Measurements from ENCODE around the gene NDC1. TPM values are rescaled to one million over a fixed set of nuclear protein-coding genes. Genes with fewer than 3 reads are reported as not detected.

The NDC1 gene
- total RNA-seq, 1 donor from 2014 or later, result 9.3 TPM

- Histone ChIP-seq H3K9me3 (no peaks in the 10 kb centered on the region), H3K4me3 (peak overlapping the region; percentile 52 to 78), H3K27ac (no peak overlapping the region), H3K27me3 (no peaks in the 10 kb centered on the region), H3K36me3 (no peaks in the 10 kb centered on the region), H3K4me1 (peaks cover 10 to 13% of the 10 kb centered on the region in 2 donors)
- TF ChIP-seq CTCF (IDR thresholded peaks at IDR 0.05), result no peak
- DNase-seq (ENCODE audit: low spot score in 2 of 2), result no peak
- intact Hi-C loops (cut with DNase I), result no loop called here
Observed at GRCh38 chr1:53737648-53738204, 100.4 kb downstream of the NDC1 start.

GRCh38 chr1:53736290-53736689 lies 101.8 kb downstream of the NDC1 start:
- no peak for DNase-seq (ENCODE audit: low spot score in 2 of 2)
- intact Hi-C loops (cut with DNase I), result no loop called here
- H3K27me3 ChIP-seq, result no peaks in the 10 kb centered on the region

GRCh38 chr1:53735681-53736080 lies 102.4 kb downstream of the NDC1 start:
- no peaks in the 10 kb centered on the region for H3K36me3 ChIP-seq
- no peaks in the 10 kb centered on the region for H3K9me3 ChIP-seq
- intact Hi-C loops (cut with DNase I), result no loop called here
- H3K4me1 ChIP-seq, result peaks cover 10 to 13% of the 10 kb centered on the region in 2 donors
- no peak for TF ChIP-seq CTCF (IDR thresholded peaks at IDR 0.05)
- DNase-seq (ENCODE audit: low spot score in 2 of 2), result no peak
- no peak overlapping the region for H3K27ac ChIP-seq
- no peaks in the 10 kb centered on the region for H3K27me3 ChIP-seq
- H3K4me3 ChIP-seq, result no peak overlapping the region

More at GRCh38 chr1:53736290-53736689, 101.8 kb downstream of the NDC1 start:
- no peak for TF ChIP-seq CTCF (IDR thresholded peaks at IDR 0.05)
- Histone ChIP-seq H3K4me3 (no peak overlapping the region), H3K9me3 (no peaks in the 10 kb centered on the region), H3K27ac (no peak overlapping the region), H3K4me1 (peaks cover 10 to 13% of the 10 kb centered on the region in 2 donors), H3K36me3 (no peaks in the 10 kb centered on the region)

- DNase-seq (ENCODE audit: low spot score in 2 of 2), result no peak
- Histone ChIP-seq H3K27me3 (no peaks in the 10 kb centered on the region), H3K36me3 (no peaks in the 10 kb centered on the region), H3K4me1 (peaks cover 10 to 13% of the 10 kb centered on the region in 2 donors), H3K9me3 (no peaks in the 10 kb centered on the region), H3K27ac (no peak overlapping the region), H3K4me3 (no peak overlapping the region)
- intact Hi-C loops (cut with DNase I), result no loop called here
- TF ChIP-seq CTCF (IDR thresholded peaks at IDR 0.05), result no peak
Observed at GRCh38 chr1:53735261-53735660, 102.8 kb downstream of the NDC1 start.

GRCh38 chr1:53734650-53735211 lies 103.4 kb downstream of the NDC1 start:
- no peak for DNase-seq (ENCODE audit: low spot score in 2 of 2)
- Histone ChIP-seq H3K4me3 (no peak overlapping the region), H3K36me3 (no peaks in the 10 kb centered on the region), H3K27me3 (no peaks in the 10 kb centered on the region), H3K9me3 (no peaks in the 10 kb centered on the region), H3K4me1 (peaks cover 10 to 13% of the 10 kb centered on the region in 2 donors), H3K27ac (no peak overlapping the region)
- TF ChIP-seq CTCF (IDR thresholded peaks at IDR 0.05), result no peak
- intact Hi-C loops (cut with DNase I), result no loop called here

All from ascending aorta (tissue), 2 donors.